ENCODE results near the gene ESYT3.

DNA sequence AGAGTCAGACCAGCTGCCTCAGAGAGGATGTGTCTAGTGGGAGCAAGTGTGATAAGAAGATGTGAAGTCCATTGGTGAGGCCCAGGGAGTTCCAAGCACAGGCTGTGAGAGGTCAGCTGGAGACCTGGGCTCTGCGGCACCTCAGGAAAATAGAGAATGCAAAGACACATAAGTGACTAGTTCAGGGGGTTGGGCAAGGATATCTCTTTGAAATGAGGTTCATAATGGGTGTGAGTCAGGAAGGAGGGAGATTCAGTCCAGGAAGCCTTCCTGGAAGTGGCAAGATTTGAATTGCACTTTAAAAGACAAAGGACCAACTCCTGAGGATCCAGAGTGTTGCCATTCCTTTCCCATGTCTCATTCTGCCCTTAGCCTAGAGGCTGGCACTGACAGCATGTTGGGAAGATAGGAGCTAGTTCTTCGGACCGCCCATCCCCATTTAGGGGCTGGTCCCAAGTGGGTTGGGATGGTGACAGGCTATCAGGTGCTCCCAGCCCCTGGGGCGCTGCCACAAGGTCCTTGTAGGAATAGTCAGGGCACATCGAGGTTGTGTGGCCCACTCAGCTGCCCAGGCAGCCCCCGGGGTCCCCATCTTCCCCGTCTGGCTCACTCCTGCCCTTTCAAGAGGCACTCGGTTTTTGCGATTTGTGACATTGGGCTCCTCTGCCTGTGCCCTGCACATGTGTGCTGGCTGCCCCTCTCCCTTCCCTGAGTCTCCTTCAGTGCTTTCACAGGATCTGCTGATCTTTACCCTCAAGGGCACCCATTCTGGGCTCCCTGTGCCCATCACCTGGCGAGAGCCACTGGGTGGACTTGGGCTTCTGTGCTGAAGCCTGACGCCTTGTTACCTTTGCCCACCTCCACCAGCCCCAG lies 23.7 kb downstream of the ESYT3 start:
- TF ChIP-seq, protein P1, sequence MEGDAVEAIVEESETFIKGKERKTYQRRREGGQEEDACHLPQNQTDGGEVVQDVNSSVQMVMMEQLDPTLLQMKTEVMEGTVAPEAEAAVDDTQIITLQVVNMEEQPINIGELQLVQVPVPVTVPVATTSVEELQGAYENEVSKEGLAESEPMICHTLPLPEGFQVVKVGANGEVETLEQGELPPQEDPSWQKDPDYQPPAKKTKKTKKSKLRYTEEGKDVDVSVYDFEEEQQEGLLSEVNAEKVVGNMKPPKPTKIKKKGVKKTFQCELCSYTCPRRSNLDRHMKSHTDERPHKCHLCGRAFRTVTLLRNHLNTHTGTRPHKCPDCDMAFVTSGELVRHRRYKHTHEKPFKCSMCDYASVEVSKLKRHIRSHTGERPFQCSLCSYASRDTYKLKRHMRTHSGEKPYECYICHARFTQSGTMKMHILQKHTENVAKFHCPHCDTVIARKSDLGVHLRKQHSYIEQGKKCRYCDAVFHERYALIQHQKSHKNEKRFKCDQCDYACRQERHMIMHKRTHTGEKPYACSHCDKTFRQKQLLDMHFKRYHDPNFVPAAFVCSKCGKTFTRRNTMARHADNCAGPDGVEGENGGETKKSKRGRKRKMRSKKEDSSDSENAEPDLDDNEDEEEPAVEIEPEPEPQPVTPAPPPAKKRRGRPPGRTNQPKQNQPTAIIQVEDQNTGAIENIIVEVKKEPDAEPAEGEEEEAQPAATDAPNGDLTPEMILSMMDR (conservative IDR thresholded peaks at IDR 0.05; ENCODE audit: low read depth, low read length), result no peak
- no peak for TF ChIP-seq EZH2 (IDR thresholded peaks at IDR 0.05; ENCODE audit: borderline replicate concordance, low read depth, low read length, poor library complexity, severe bottlenecking)

All from A673 (cell line).